Subcutaneous adipose tissue (tissue), 4 donors: ENCODE results near the gene MOB1B. TPM values are rescaled to one million over a fixed set of nuclear protein-coding genes. Genes with fewer than 3 reads are reported as not detected.

Source experiments
- CTCF ChIP-seq: fragments of 450-650 bp; IDR thresholded peaks from one replicate; pipeline ENCODE4 v1.5.1; 2016; ENCODE audit warnings: low read depth, mild to moderate bottlenecking, control low read depth, antibody characterized with exemption, moderate library complexity
- total RNA-seq, 4 donors: library from RNA; depleted of rRNA; stranded (reverse); fragments of >200 nt; gene quantifications; one replicate each; pipeline ENCODE4 v1.1.0, GENCODE V29; 2016

Gene MOB1B
- total RNA-seq, 4 donors from 2014 or later: 10.9 to 23.6 (median 18.8) TPM

GRCh38 chr4:70915036-70915815 is 13.1 kb downstream of the MOB1B start:
- TF ChIP-seq CTCF: no peak

GRCh38 chr4:70915874-70916559 is 13.8 kb downstream of the MOB1B start:
- TF ChIP-seq CTCF: no peak

GRCh38 chr4:70920592-70920991 is 18.4 kb downstream of the MOB1B start:
- TF ChIP-seq CTCF: no peak

GRCh38 chr4:70925418-70925817 is 23.2 kb downstream of the MOB1B start:
- TF ChIP-seq CTCF: no peak

GRCh38 chr4:70925899-70926635 is 23.9 kb downstream of the MOB1B start:
- no peak for TF ChIP-seq CTCF

- TF ChIP-seq CTCF: no peak
These were observed 25.5 kb downstream of the MOB1B start for GRCh38 chr4:70927502-70928137.
